Measurements from ENCODE around the gene CALML3.

The CALML3 gene

DNA sequence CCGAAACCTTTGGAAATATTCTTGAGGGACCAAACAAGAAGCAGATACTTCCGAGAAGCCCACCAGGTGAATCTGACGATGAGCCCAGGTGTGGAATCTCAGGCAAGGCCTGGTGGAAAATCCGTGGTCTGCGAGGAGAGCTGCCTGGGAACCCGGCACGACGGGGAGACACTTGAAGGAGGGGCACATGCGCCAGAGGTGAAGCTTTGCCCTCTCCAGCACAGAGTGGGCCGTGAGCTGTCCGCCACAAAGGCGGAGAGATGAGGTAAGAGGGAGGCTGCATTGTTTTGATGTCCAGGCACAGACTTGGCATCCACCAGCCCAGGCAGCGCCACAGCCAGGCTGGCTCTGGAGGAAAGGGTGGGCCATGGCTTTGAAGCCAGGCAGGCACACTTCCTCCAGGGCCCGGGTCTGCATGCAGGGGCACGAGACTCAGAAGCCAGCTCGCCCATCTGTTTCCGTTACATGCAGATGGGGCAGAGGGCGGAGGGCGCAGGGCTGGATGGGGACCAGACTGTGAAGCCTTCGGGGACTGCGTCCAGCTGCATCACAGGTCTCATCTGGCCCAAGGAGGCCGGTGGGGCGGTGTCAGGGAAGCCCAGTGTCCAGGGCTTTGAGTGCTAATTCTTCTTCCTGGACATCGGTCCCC is 45.4 kb downstream of the CALML3 start:
- DNase-seq (ENCODE audit: low read depth): no peak

DNA sequence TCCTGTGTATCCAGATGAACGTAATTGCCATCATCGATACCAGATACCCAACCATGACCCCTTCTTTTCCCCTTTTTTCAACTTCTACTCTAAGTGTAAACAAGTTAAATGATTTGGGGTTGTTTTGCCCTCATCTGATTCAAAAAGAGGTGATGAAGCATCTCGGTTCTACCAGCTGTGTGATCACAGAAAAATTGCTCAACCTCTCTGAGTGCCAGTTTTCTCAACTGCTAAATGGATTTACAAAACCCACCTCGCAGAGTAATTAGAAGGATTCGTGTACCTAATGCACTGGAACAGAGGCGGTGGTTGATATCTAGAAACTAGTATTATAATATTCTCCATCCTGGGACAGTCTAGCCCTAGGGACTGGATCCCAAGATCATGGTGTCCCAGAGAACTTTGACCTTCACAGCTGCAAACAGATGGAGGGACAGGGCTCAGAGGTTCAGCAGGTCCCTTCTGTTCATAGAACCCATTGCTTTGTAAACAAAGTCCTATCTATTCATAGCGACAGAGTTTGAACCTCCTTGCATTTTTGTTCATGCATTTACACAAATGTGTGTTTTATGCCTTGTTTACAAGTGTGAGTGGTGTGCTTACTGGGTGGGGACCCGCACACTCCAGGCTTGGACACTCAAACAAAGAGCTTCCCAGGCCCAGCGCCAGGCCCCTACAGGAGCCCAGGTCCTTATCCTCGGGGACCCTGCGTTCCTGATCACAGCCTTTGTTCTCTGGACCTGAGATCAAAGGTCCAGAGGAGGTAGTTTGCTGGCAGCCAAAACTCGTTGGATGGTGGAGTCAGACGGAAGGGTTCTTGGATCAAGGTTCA is 46.4 kb downstream of the CALML3 start:
- DNase-seq (ENCODE audit: low read depth): no peak

- DNase-seq (ENCODE audit: low read depth): no peak
Measured at GRCh38 chr10:5571826-5572225, 47.1 kb downstream of the CALML3 start.

DNA sequence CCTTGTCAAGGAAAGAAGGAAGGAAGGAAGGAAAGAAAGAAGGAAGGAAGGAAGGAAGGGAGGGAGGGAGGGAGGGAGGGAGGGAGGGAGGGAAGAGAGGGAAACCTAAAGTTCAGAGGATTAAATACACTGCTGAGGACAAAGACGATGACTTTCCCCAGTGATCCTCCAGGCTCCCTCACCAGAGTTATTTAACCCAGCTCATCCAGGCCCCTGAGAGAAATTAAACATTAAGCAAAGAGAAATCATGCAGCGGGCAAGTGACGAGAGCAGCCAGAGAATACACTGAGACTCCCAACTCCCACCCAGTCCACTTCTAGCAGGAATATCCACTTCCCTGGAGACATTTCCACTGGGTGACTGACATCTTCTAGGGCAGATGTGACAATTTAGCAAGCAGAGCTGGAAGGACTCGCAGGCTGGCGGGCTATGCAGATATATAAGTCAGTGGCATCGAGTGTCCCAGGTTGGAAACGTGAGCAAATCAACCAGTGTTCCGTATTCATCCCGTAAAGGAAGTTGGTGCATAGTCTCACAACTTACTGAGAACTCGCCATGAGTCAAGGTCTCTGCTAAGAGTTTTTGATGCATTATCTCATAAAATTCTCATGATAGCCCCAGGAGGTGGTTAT is 48.7 kb downstream of the CALML3 start:
- no peak for DNase-seq (ENCODE audit: low read depth)

DNA sequence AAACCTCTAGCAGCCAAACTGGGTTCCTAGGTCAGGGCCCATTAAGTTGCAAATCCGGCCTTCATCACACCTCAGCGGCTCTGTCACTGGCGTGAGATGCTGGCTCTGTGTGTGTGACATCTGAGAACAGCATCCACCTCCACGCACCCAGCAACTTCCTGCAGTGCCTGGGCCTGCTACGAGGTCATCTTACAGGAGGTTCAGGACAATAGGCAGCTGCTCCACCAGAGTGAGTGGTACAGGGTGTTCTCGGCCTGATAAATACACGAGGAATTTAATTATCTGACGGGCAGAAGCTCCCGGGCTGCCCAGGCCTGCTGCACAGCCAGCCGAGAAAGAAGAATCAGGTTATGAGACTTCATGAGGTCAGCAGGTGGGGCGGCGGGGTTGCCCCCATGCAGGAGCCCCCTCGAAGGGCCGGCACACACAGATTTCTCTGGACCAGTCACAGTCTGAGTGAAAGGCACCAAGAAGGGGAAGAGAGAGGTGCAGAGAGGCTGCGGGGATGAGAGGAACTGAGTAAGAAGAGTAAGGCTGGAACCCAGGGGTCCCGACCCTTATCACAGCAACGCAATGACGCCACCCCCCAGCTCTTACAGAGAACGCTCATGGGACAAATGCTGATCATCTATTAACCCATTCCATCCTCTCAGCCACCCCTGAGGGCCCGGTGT is 49.3 kb downstream of the CALML3 start:
- no peak for DNase-seq (ENCODE audit: low read depth)

DNA sequence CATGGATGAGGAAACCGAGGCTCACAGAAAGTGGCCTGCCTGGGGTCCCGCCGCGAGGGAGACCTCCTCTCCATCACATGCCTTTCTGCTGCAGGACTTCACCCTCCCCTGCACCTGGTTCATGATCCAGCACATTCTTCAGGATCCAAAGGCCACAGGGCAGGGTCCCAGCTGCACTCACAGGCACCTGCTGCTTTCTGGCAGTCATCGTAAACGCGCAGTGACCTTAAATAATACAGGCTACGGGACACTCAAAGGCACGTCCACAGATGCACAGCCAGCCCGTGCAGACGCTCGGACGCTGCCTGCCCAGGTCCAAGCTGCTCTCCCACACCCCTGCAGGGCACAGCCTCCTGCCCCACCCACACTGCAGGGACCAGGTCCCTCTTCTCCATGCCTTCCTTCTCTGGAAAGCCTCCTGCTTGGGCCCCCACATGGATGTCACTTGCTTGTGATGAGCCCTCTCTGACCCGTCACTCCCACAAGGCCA is 49.9 kb downstream of the CALML3 start:
- DNase-seq (ENCODE audit: low read depth): no peak

- DNase-seq (ENCODE audit: low read depth): no peak
Measured at GRCh38 chr10:5575144-5575481, 50.4 kb downstream of the CALML3 start.

- no peak for DNase-seq (ENCODE audit: low read depth)
Measured at GRCh38 chr10:5575482-5576153, 50.9 kb downstream of the CALML3 start.

DNA sequence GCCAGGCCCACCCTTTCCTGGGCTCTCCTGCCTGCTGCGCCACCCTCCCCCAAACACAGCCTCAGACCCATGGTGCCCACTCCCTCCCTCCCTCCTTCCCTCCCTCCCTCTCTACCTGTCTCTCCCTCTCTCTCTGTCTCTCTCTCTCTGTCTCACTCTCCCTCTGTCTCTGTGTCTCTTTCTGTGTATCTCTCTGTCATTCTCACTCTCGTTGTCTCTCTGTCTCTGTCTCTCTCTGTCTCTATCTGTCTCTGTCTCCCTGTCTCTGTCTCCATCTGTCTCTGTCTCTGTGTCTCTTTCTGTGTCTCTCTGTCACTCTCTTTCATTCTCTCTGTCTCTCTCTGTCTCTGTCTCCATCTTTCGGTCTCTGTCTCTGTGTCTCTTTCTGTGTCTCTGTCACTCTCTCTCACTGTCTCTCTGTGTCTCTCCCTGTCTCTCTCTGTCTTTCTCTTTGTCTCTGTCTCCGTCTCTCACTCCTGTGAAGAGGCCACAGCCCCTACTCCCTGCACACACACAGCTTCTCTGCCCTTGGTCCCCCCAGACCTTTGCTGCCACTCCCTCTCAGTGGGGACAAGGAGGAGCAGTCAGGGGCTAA is 51.5 kb downstream of the CALML3 start:
- DNase-seq (ENCODE audit: low read depth): no peak

Data from stimulated activated CD8-positive, alpha-beta memory T cell treated with anti-CD3 and anti-CD28 coated beads, Interleukin-15, amount 100 ng/mL, for 24 hours (primary cell).